ENCODE measurements around the gene DND1.
"Not testable (repeated sequence)": the region's sequence is repeated elsewhere in the genome, so short reads cannot be mapped to it uniquely, and the experiment has no call there.

DND1 gene

GRCh38 chr5:140671472-140672125 is 1.8 kb downstream of the DND1 start:
- DNase-seq: no peak

DNA sequence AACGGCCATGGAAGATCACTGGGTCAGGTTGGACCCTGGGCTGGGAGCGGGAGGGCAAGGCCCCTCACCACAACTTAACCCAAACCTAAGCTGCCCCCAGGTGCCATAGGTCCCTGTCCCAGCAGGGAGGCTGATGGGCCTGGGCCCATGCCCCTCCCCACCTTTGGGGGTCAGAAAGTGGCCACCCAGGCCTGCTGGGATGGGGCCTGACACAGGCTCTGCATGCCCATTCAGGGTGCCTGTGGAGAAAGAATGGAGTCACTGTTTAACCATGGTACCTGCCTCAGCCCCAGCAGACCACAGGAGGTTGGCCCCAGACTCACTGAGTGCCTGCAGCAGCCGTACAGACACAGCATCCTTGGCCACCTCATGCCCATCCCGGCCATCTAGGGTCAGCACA is 2.3 kb downstream of the DND1 start:
- DNase-seq: not testable (repeated sequence)

- peak; percentile 88 for DNase-seq
These were observed 8.8 kb downstream of the DND1 start, which contains the start of gene WDR55 for GRCh38 chr5:140664359-140665119. TSS of gene WDR55 (plus strand) at chr5:140664904. CDS start at chr5:140664913, 9 bp downstream.

DNA sequence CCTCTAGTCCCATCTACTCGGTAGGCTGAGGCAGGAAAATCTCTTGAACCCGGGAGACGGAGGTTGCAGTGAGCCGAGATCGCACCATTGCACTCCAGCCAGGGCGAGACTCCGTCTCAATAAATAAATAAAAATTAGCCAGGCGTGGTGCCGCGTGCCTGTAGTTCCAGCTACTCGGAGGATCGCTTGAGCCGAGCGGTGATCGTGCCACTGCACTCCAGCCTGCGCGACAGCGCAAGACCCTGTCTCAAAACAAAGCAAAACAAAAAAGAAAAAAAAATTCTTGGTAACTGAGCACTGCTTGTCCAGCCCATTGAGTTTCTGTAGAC is 9.4 kb downstream of the DND1 start:
- no peak for DNase-seq

- not testable (repeated sequence) for DNase-seq
These were observed 13.0 kb downstream of the DND1 start for GRCh38 chr5:140660371-140660770.

GRCh38 chr5:140658870-140659269 is 14.5 kb downstream of the DND1 start:
- DNase-seq: no peak

DNA sequence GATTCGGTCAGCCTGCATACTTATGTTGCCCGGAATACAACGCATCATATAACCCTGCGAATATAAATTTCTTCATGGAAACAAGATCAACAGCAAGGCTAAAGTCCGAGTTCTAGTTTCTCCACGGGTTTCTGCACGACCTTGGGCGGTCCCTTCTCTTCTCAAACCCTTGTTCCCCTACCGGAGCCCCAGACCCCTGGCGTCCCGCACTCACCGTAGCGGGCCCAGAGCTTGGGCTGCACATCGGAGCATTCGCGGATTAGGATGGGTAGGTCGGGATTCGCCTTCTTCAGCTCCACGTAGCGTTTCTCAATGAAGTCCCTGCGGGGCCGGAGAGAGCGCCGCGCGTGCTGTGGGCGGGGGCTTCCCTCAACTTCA is 26.3 kb downstream of the DND1 start:
- DNase-seq: no peak

- DNase-seq: no peak
These were observed 30.7 kb downstream of the DND1 start for GRCh38 chr5:140642718-140643117.

- no peak for DNase-seq
These were observed 31.7 kb downstream of the DND1 start for GRCh38 chr5:140641716-140642115.

GRCh38 chr5:140639148-140639981 is 34.0 kb downstream of the DND1 start, which contains the start of gene TMCO6:
TSS of gene TMCO6 (plus strand) at chr5:140639451. CDS start at chr5:140639528, 77 bp downstream.
- DNase-seq: peak; percentile 93

- not testable (repeated sequence) for DNase-seq
These were observed 34.6 kb downstream of the DND1 start for GRCh38 chr5:140638898-140639147.

GRCh38 chr5:140637371-140638100 is 35.8 kb downstream of the DND1 start:
- DNase-seq: peak; percentile 11

DNA sequence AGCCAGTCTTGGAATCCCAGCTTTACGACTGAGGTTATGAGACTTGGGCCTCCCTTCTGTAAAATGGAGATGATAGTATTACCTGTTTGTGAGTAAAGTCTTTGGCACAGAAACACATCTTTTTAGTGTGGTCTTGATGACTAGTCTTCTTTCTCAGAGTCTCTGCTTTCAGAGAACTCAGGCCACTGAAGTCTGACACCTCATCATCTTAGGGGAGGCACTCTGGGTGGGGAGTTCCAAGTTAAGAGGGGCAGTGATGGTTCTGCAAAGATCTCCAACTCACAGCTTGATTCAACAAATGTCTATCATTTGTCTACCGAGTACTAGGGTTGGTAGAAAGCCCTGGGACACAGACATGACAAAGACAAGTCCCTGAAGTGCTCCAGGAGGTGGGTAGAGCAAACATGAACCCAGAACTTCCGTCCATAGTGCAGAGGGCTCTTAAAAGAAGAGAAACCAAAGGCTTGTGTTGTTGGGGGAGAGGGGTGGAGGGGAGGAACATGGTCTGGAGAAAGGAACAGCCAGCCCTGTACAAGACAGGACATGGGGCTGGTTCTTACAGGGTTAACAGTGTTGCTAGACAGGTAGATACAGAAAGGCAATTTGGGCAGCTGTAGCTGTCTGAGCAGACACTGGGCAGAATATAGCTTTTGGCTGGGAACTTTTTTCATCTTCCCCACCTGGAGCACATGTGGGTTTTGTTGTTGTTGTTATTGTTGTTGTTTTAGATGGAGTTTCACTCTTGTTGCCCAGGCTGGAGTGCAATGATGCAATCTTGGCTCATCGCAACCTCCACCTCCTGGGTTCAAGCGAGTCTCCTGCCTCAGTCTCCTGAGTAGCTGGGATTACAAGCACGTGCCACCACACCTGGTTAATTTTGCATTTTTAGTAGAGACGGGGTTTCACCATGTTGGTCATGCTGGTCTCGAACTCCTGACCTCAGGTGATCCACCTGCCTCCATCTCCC is 37.8 kb downstream of the DND1 start:
- no peak for DNase-seq

- no peak for DNase-seq
These were observed 39.3 kb downstream of the DND1 start for GRCh38 chr5:140634103-140634502.

GRCh38 chr5:140633501-140633900 is 39.9 kb downstream of the DND1 start:
- no peak for DNase-seq

DNA sequence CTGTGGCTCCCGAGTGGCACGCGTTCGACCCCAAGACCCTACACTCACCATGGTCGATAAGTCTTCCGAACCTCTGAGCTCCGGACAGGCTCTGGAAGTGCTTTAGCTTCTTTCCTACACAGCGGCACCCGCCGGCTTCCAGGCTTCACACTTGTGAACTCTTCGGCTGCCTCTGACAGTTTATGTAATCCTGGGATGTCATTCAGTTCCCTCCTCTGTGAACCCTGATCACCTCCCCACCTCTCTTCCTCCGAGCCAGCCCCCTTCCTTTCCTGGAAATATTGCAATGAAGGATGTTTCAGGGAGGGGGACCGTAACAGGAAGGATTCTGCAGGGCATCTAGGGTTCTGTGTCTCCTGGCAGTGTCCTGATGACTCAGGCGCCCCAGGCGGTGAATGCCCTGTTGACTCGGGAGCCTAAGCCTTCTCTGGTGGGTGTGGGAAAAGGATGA is 40.3 kb downstream of the DND1 start, which contains the start of gene CD14:
Gene CD14, minus strand, starts transcription at position 155 of the 451 bp plus-strand sequence. Its CDS starts 104 bp downstream, at position 51.
- DNase-seq: peak; percentile 32

- DNase-seq: peak; percentile 66
These were observed 40.9 kb downstream of the DND1 start for GRCh38 chr5:140632366-140633020.

GRCh38 chr5:140631831-140632365 is 41.5 kb downstream of the DND1 start:
- DNase-seq: peak; percentile 66

DNA sequence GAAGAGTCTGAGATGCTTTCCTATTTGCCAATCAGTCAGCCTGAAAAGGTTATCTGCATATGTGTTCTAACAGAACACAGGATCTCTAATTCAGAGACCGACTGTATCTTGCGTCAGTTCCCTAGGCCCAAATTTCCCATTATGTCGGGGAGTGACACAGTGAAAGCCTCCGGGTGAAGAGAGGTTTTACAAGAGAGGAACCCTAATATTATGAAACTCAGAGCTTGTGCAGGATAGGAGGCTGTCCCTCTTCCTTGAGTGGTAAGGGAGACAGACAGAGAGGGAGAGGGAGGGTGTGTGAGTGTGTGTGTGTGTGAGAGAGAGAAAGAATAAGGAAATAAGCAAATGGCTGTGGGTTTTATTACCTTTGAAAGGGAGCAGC is 42.3 kb downstream of the DND1 start:
- DNase-seq: no peak

- no peak for DNase-seq
These were observed 42.9 kb downstream of the DND1 start for GRCh38 chr5:140630292-140631035.

Measured in NCI-H146 (cell line).